OCI-LY7 (cell line): ENCODE data around the gene CCNI. TPM values are rescaled to one million over a fixed set of nuclear protein-coding genes. Genes with fewer than 3 reads are reported as not detected.

Source experiments
- BruUV-seq: library from RNA; stranded (reverse); fragments of 400-500 nt; replicated peaks from 2 replicates; lab custom pipeline; 2021; lab: Mats Ljungman, UMichigan
- CTCF ChIA-PET: fragments of 300-600 bp; sonication (Branson Sonifier 250); formaldehyde crosslinking; loops from one replicate; lab custom pipeline; 2022; ENCODE audit warnings: antibody characterized with exemption; ENCODE audit not compliant: unreplicated experiment; lab: Charles Lee
- POLR2A ChIA-PET: fragments of 300-600 bp; sonication (Branson Sonifier 250); formaldehyde crosslinking; loops from one replicate; lab custom pipeline; 2022; ENCODE audit warnings: antibody characterized with exemption; lab: Charles Lee
- DNase-seq: peaks from one replicate; pipeline ENCODE4 v3.0.0-alpha.2; 2015; ENCODE audit warnings: low spot score
- H2AFZ ChIP-seq: fragments of 200-600 bp; sonication (generic), shearing (Covaris generic); 2 replicates; pipeline ENCODE4 v1.6.1; 2014; ENCODE audit warnings: mild to moderate bottlenecking, antibody characterized with exemption, low read length, moderate library complexity
- H3K27ac ChIP-seq: fragments of 200-600 bp; sonication (generic); 2 replicates; pipeline ENCODE4 v1.5.1; 2014; ENCODE audit warnings: mixed run types, low read depth, mild to moderate bottlenecking, moderate library complexity, low read length, inconsistent platforms; ENCODE audit not compliant: poor library complexity, severe bottlenecking
- H3K36me3 ChIP-seq: fragments of 200-600 bp; sonication (generic); 2 replicates; pipeline ENCODE4 v1.6.1; 2014; ENCODE audit warnings: mild to moderate bottlenecking, antibody characterized with exemption, low read length, moderate library complexity, mixed read lengths; ENCODE audit not compliant: insufficient read depth
- H3K4me1 ChIP-seq: fragments of 200-600 bp; sonication (generic); 2 replicates; pipeline ENCODE4 v1.5.1; 2014; ENCODE audit warnings: mild to moderate bottlenecking, low read length; ENCODE audit not compliant: insufficient read depth, poor library complexity, severe bottlenecking
- H3K4me2 ChIP-seq: fragments of 200-600 bp; sonication (generic); 2 replicates; pipeline ENCODE4 v1.6.1; 2014; ENCODE audit warnings: mild to moderate bottlenecking, low read length
- H3K4me3 ChIP-seq: fragments of 200-600 bp; sonication (generic); 2 replicates; pipeline ENCODE4 v1.5.1; 2014; ENCODE audit warnings: mild to moderate bottlenecking, low read depth, low read length; ENCODE audit not compliant: poor library complexity, severe bottlenecking
- H3K79me2 ChIP-seq: fragments of 200-600 bp; sonication (generic); 2 replicates; pipeline ENCODE4 v1.6.1; 2016; ENCODE audit warnings: low read depth, mild to moderate bottlenecking, low read length, moderate library complexity, mixed read lengths; ENCODE audit not compliant: insufficient read depth
- H3K9me2 ChIP-seq: fragments of 200-600 bp; sonication (generic); 2 replicates; pipeline ENCODE4 v1.6.1; 2016; ENCODE audit warnings: mild to moderate bottlenecking, low read length, mixed read lengths; ENCODE audit not compliant: insufficient read depth
- H3K9me3 ChIP-seq: fragments of 200-600 bp; sonication (generic); 2 replicates; pipeline ENCODE4 v1.6.1; 2014; ENCODE audit warnings: mild to moderate bottlenecking, mixed run types, low read length, mixed read lengths
- H4K20me1 ChIP-seq: fragments of 200-600 bp; sonication (generic); 2 replicates; pipeline ENCODE4 v1.6.1; 2014; ENCODE audit warnings: mild to moderate bottlenecking, antibody characterized with exemption, low read length, moderate library complexity, mixed read lengths; ENCODE audit not compliant: insufficient read depth
- EZH2phosphoT487 ChIP-seq: fragments of 200-600 bp; sonication (generic); IDR thresholded peaks from 2 replicates; pipeline ENCODE4 v1.6.1; 2018; ENCODE audit warnings: low read depth, borderline replicate concordance, mild to moderate bottlenecking, mixed run types, antibody characterized with exemption, low read length, moderate library complexity, mixed read lengths
- intact Hi-C: fragments of 100-400 bp; cut with micrococcal nuclease; formaldehyde crosslinking; loops from one replicate; pipeline ENCODE4 v1.10.0; 2022; ENCODE audit not compliant: unreplicated experiment
- total RNA-seq, 2 experiments: library from RNA; depleted of rRNA in 1 of 2; stranded (reverse); fragments of >200 nt in 1 of 2; shearing (Covaris generic) in 1 of 2; gene quantifications; 2 replicates each; pipeline ENCODE4 v1.2.3, GENCODE V29; 2014 to 2022
- TF ChIP-seq, protein P1 (sequence below): fragments of 200-600 bp; sonication (generic); conservative IDR thresholded peaks from 2 replicates; pipeline ENCODE4 v1.5.1; 2014; ENCODE audit warnings: mild to moderate bottlenecking, antibody characterized with exemption, low read length, moderate library complexity, mixed read lengths

The CCNI gene
- total RNA-seq, 2 experiments from 2014 or later = 105 to 293 TPM

DNA sequence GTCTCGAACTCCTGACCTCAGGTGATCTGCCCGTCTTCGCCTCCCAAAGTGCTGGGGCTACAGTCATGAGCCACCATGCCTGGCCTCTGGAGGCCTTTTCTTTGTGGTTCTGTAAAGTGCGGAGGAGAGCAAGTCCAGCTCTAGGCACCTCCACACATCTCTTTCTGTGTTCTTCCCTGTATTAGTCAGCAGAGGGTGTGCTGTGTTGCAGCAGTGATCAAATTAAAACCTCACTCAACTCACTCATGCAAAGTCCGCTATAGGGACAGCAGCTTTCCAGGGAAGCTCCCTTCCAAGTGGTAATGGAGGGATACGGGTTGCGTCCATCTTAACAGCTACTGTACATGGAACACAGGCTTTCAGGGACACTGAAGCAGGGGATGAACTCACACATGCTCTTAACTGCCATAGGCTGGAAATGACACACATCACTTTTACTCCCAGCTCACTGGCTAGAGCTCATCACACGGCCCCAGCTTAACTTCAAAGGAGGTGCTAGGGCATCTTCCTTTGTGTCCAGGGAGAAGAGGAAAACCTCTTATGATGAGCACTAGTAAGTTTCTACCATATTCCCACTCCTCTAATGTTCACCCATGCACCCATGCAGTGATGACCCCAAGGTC is 45.2 kb upstream of the CCNI start:
- Histone ChIP-seq H2AFZ (no peak overlapping the region), H3K4me2 (no peak overlapping the region), H3K9me3 (0 out of 2 replicates have a peak, but pooled peaks cover 6% of the 10 kb centered on the region), H3K27ac (no peak overlapping the region), H3K9me2 (no peaks in the 10 kb centered on the region), H3K36me3 (no peaks in the 10 kb centered on the region), H4K20me1 (no peaks in the 10 kb centered on the region), H3K4me3 (no peak overlapping the region), H3K4me1 (peaks cover 26% of the 10 kb centered on the region), H3K79me2 (no peaks in the 10 kb centered on the region)
- CTCF ChIA-PET = interaction anchor here (0.6 to 1.0 kb wide), 3 partner anchors 27 to 82 kb away, joined by 3 read pairs; no protein-coding TSS in a partner anchor
- DNase-seq = no peak
- no TSS peak for BruUV-seq
- TF ChIP-seq, protein P1, sequence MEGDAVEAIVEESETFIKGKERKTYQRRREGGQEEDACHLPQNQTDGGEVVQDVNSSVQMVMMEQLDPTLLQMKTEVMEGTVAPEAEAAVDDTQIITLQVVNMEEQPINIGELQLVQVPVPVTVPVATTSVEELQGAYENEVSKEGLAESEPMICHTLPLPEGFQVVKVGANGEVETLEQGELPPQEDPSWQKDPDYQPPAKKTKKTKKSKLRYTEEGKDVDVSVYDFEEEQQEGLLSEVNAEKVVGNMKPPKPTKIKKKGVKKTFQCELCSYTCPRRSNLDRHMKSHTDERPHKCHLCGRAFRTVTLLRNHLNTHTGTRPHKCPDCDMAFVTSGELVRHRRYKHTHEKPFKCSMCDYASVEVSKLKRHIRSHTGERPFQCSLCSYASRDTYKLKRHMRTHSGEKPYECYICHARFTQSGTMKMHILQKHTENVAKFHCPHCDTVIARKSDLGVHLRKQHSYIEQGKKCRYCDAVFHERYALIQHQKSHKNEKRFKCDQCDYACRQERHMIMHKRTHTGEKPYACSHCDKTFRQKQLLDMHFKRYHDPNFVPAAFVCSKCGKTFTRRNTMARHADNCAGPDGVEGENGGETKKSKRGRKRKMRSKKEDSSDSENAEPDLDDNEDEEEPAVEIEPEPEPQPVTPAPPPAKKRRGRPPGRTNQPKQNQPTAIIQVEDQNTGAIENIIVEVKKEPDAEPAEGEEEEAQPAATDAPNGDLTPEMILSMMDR = peak; percentile 35; the same call in 1 of the 2 replicates
- TF ChIP-seq EZH2phosphoT487 = no peak
- intact Hi-C loops = no loop called here
- POLR2A ChIA-PET = interaction anchor here (0.6 to 1.3 kb wide), 3 partner anchors 12 to 34 kb away, joined by 3 to 6 read pairs (median 4); no protein-coding TSS in a partner anchor

DNA sequence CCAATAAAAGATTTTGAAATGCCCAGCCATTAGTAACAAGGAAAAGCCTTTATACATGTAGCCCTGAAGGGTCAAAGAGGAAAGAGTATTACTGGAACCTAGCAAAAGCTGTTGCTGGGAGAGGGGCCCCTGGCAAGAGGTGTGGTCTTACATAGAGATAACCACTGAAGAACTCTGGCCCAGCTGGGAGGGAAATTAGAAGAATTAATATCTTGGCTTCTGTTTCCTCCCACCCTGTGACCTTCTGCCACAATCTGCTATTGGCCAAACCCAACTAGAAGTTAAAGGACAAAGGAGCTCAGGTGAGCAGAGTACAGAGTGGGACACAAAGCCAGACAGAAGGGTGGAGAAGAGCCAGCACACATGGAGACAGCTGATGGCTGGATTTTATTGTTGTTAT is 41.9 kb upstream of the CCNI start:
- no peak overlapping the region for H3K4me2 ChIP-seq
- H3K79me2 ChIP-seq = no peaks in the 10 kb centered on the region
- H3K9me2 ChIP-seq = no peaks in the 10 kb centered on the region
- H3K9me3 ChIP-seq = 0 out of 2 replicates have a peak, but pooled peaks cover 6% of the 10 kb centered on the region
- H3K27ac ChIP-seq = no peak overlapping the region
- H3K36me3 ChIP-seq = no peaks in the 10 kb centered on the region
- no TSS peak for BruUV-seq
- no peak overlapping the region for H2AFZ ChIP-seq
- H3K4me3 ChIP-seq = no peak overlapping the region
- TF ChIP-seq, protein P1 = no peak
- no peak for TF ChIP-seq EZH2phosphoT487
- ChIA-PET CTCF (no interaction called here), POLR2A (interaction anchor here (0.6 to 1.4 kb wide), 5 partner anchors 8 to 85 kb away, joined by 3 to 6 read pairs (median 4); no protein-coding TSS in a partner anchor)
- no peak for DNase-seq
- no peaks in the 10 kb centered on the region for H4K20me1 ChIP-seq
- H3K4me1 ChIP-seq = no peaks in the 10 kb centered on the region
- intact Hi-C loops = no loop called here

DNA sequence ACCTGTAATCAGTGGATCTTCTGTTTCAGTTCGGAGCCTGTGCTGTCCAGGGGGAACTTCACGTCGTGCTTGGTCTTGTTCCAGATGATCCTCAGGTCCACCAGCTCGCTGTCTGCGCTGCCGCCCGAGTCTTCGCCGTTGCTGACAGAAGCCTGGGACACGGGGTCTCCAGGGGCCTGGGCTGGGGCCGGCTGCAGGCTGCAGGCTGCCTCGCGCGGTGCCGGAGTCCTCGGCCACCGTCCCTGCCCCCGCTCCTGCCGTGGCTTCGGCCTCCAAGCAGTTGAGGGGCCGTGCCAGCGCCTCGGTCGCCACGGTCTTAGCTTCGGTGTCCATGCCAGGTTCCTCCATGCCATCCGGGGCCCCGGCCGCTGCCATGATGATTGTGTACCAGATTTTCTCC is 37.3 kb upstream of the CCNI start:
- Histone ChIP-seq H3K4me2 (no peak overlapping the region), H3K9me3 (0 out of 2 replicates have a peak, but pooled peaks cover 6% of the 10 kb centered on the region), H4K20me1 (no peaks in the 10 kb centered on the region), H3K27ac (no peak overlapping the region), H2AFZ (no peak overlapping the region), H3K79me2 (no peaks in the 10 kb centered on the region), H3K4me3 (no peak overlapping the region), H3K4me1 (no peaks in the 10 kb centered on the region), H3K9me2 (no peaks in the 10 kb centered on the region), H3K36me3 (no peaks in the 10 kb centered on the region)
- POLR2A ChIA-PET = interaction anchor here (0.6 to 1.4 kb wide), 2 partner anchors 8 to 31 kb away, joined by 3 read pairs; no protein-coding TSS in a partner anchor
- no peak for DNase-seq
- CTCF ChIA-PET = no interaction called here
- intact Hi-C loops = no loop called here
- TF ChIP-seq, protein P1 = no peak
- BruUV-seq = no TSS peak
